ENCODE results near the gene TMEM168.

DNA sequence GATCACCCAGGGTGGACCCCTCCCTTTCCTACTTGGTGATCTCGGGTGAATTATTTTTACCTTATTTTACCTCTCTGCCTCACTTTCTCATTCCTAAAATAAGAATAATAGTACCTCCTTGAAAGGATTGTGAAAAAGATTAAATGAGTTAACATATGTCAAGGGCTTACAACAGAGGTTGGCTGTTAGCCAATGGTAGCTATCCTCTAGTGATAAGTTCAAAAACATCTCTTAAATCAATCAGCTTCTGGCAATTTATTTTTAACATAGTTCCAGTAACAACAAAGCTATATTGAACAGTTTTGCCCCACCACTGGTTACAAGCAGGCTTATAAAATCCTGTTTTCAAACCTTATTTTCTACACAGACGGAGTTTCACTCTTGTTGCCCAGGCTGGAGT lies 45.4 kb downstream of the TMEM168 start:
- TF ChIP-seq, protein P1, sequence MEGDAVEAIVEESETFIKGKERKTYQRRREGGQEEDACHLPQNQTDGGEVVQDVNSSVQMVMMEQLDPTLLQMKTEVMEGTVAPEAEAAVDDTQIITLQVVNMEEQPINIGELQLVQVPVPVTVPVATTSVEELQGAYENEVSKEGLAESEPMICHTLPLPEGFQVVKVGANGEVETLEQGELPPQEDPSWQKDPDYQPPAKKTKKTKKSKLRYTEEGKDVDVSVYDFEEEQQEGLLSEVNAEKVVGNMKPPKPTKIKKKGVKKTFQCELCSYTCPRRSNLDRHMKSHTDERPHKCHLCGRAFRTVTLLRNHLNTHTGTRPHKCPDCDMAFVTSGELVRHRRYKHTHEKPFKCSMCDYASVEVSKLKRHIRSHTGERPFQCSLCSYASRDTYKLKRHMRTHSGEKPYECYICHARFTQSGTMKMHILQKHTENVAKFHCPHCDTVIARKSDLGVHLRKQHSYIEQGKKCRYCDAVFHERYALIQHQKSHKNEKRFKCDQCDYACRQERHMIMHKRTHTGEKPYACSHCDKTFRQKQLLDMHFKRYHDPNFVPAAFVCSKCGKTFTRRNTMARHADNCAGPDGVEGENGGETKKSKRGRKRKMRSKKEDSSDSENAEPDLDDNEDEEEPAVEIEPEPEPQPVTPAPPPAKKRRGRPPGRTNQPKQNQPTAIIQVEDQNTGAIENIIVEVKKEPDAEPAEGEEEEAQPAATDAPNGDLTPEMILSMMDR (conservative IDR thresholded peaks at IDR 0.05 in 1 of 2, IDR thresholded peaks at IDR 0.05 in 1 of 2; ENCODE audit: low read depth in 1 of 2, low read length in 2 of 2) = no peak
- TF ChIP-seq EZH2 (IDR thresholded peaks at IDR 0.05; ENCODE audit: low read length, missing control alignments) = no peak

Measured in fibroblast of lung (primary cell).